Measurements from ENCODE around the gene PPP1CB. TPM values are rescaled to one million over a fixed set of nuclear protein-coding genes. Genes with fewer than 3 reads are reported as not detected.
"Not testable (repeated sequence)": the region's sequence is repeated elsewhere in the genome, so short reads cannot be mapped to it uniquely, and the experiment has no call there.

PPP1CB gene
- total RNA-seq, 4 donors from 2014 or later, result 141 to 315 (median 195) TPM

DNA sequence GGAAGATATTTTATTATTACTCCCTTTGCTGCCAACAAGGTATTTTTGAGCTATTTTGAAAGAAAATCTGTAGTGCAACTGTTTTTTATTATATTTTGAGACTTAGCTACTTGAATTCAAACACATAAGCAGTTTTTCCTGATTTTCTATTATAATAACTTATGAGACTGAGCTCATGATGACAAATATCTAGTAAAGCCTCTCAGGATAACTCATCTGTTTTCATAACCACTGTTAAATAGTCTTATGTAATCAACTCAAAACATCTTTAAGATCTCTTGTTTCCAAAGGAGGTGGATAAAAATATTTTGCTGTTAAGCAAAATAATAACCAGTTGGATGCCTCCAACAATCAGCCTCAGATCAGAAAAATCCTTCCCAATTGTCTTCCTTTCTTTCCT lies 21.9 kb upstream of the PPP1CB start:
- Histone ChIP-seq H3K9me3 (no peaks in the 10 kb centered on the region), H3K36me3 (no peaks in the 10 kb centered on the region), H3K4me1 (peaks cover 0 to 20% (median 0%) of the 10 kb centered on the region in 3 donors), H3K4me3 (no peak overlapping the region), H3K27ac (peak overlapping the region in 2 of 4 donors; percentile 57 to 70), H3K27me3 (no peaks in the 10 kb centered on the region)
- no peak for DNase-seq
- intact Hi-C loops (cut with DNase I), result no loop called here
- TF ChIP-seq, protein P1, sequence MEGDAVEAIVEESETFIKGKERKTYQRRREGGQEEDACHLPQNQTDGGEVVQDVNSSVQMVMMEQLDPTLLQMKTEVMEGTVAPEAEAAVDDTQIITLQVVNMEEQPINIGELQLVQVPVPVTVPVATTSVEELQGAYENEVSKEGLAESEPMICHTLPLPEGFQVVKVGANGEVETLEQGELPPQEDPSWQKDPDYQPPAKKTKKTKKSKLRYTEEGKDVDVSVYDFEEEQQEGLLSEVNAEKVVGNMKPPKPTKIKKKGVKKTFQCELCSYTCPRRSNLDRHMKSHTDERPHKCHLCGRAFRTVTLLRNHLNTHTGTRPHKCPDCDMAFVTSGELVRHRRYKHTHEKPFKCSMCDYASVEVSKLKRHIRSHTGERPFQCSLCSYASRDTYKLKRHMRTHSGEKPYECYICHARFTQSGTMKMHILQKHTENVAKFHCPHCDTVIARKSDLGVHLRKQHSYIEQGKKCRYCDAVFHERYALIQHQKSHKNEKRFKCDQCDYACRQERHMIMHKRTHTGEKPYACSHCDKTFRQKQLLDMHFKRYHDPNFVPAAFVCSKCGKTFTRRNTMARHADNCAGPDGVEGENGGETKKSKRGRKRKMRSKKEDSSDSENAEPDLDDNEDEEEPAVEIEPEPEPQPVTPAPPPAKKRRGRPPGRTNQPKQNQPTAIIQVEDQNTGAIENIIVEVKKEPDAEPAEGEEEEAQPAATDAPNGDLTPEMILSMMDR (IDR thresholded peaks at IDR 0.05), result no peak
- no peak for TF ChIP-seq POLR2A (IDR thresholded peaks at IDR 0.05)

DNA sequence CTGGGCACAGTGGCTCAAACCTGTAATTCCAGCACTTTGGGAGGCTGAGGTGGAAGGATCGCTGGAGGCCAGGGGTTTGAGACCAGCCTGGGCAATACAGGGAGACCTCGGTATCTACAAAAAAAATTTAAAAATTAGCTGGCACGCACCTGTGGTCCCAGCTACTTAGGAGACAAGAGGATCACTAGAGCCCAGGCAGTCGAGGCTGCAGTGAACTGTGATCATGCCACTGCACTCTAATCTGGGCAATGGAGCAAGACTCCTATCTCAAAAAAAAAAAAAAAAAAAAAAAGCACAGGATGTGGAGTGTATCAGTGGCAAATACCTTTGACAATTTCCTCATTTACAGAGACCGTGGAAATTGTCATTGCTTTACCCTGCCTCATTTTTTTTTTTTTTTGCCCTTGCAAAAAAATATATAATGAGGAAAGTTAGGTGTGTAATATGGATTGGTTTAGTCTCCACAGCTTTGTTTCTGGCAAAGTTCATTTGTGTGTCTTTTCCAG lies 20.9 kb upstream of the PPP1CB start:
- Histone ChIP-seq H3K4me3 (no peak overlapping the region), H3K4me1 (peaks cover 0 to 22% (median 0%) of the 10 kb centered on the region in 3 donors), H3K9me3 (no peaks in the 10 kb centered on the region), H3K27me3 (no peaks in the 10 kb centered on the region), H3K36me3 (no peaks in the 10 kb centered on the region), H3K27ac (peak overlapping the region in 1 of 4 donors; percentile 57)
- intact Hi-C loops (cut with DNase I), result no loop called here
- DNase-seq, result no peak
- 82 to 88% methylated on average over 5 of the region's 5 CpGs for WGBS, 2 donors
- TF ChIP-seq POLR2A (IDR thresholded peaks at IDR 0.05), result no peak
- TF ChIP-seq, protein P1 (IDR thresholded peaks at IDR 0.05), result no peak

DNA sequence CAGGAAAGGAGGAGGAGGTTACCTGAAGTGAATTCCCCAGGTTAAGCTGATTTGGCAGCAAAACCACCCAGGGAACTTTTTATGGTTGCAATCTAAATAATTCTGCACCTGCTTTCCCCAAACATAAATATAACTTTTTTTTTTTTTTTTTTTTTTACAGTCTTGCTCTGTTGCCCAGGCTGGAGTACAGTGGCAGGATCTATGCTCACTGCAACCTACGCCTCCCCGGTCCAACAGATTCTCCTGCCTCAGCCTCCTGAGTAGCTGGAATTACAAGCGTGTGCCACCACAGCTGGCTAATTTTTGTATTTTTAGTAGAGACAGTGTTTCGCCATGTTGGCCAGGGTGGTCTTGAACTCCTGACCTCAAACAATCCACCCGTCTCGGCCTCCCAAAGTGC lies 16.1 kb upstream of the PPP1CB start:
- TF ChIP-seq, protein P1 (IDR thresholded peaks at IDR 0.05), result no peak
- no peak for TF ChIP-seq POLR2A (IDR thresholded peaks at IDR 0.05)
- Histone ChIP-seq H3K4me1 (peaks cover 0 to 11% (median 0%) of the 10 kb centered on the region in 3 donors), H3K27ac (peak overlapping the region in 2 of 4 donors; percentile 15 to 49), H3K36me3 (no peaks in the 10 kb centered on the region), H3K9me3 (peaks cover 0 to 11% (median 0%) of the 10 kb centered on the region in 3 donors), H3K4me3 (no peak overlapping the region), H3K27me3 (no peaks in the 10 kb centered on the region)
- intact Hi-C loops (cut with DNase I), result no loop called here
- no peak for DNase-seq
- WGBS, 2 donors, result 75 to 78% methylated on average over 6 of the region's 6 CpGs

DNA sequence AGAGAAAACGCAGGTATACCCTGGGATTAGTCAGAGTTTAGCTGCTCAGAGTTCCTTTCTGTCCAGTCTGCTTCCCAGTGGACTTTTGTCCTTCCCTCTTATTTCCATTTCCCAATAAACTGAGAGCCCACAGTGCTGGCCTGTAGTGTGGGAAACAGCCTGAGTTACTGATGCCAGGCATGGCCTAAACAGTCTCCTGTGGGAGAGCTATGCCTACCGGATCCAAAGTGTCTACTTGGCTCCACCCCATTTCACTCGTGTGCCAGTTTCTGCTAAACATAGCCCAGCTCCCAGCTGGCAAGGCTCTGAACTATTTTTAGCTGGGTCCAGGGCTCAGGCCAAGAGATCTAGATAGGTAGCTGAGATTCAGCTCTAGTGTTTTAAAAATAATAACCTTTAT lies 15.6 kb upstream of the PPP1CB start:
- Histone ChIP-seq H3K4me1 (peaks cover 0 to 11% (median 0%) of the 10 kb centered on the region in 3 donors), H3K36me3 (no peaks in the 10 kb centered on the region), H3K9me3 (peaks cover 0 to 11% (median 0%) of the 10 kb centered on the region in 3 donors), H3K4me3 (no peak overlapping the region), H3K27me3 (no peaks in the 10 kb centered on the region), H3K27ac (peak overlapping the region in 3 of 4 donors; percentile 15 to 49 (median 22))
- intact Hi-C loops (cut with DNase I), result no loop called here
- 25 to 36% methylated on average over 2 to 3 of the region's 3 CpGs for WGBS, 2 donors
- TF ChIP-seq, protein P1 (IDR thresholded peaks at IDR 0.05), result no peak
- TF ChIP-seq POLR2A (IDR thresholded peaks at IDR 0.05), result no peak
- no peak for DNase-seq

DNA sequence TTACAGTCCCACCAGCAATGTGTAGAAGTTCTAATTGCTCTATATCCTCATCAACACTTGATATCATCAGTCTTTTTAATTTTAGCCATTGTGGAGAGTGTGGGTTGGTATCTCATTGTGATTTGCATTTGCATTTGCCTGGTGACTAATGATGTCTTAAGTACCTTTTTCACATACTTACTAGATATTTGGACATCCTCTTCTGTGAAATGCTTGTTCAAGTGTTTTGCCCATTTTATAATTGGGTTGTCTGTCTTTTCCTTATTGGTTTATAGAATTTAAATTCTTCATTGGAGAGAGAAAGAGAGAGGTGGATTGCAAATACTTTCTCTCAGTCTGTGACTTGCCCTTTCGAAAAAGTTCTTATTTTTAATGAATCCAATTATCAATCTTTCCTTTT lies 14.0 kb upstream of the PPP1CB start:
- intact Hi-C loops (cut with DNase I), result no loop called here
- no peak for DNase-seq
- Histone ChIP-seq H3K27me3 (no peaks in the 10 kb centered on the region), H3K4me1 (peaks cover 0 to 23% (median 0%) of the 10 kb centered on the region in 3 donors), H3K27ac (no peak overlapping the region), H3K36me3 (no peaks in the 10 kb centered on the region), H3K4me3 (no peak overlapping the region), H3K9me3 (peaks cover 0 to 11% (median 0%) of the 10 kb centered on the region in 3 donors)
- TF ChIP-seq, protein P1 (IDR thresholded peaks at IDR 0.05), result no peak
- no peak for TF ChIP-seq POLR2A (IDR thresholded peaks at IDR 0.05)
- 100% methylated on average over 1 of the region's 1 CpG for WGBS, 2 donors

DNA sequence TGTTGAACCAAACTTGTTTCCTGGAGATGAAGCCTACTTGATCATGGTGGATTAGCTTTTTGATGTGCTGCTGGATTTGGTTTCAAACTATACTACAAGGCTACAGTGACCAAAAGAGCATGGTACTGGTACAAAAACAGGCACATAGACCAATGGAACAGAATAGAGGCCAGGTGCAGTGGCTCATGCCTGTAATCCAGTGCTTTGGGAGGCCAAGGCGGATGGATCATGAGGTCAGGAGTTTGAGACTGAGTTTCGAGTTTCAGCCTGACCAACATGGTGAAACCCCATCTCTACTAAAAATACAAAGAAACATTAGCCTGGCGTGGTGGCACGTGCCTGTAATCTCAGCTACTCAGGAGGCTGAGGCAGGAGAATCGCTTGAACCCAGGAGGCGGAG lies 9.0 kb upstream of the PPP1CB start:
- H3K4me1 ChIP-seq, result peaks cover 0 to 12% (median 0%) of the 10 kb centered on the region in 3 donors
- intact Hi-C loops (cut with DNase I); DNase-seq; H3K9me3 ChIP-seq; H3K27ac ChIP-seq; H3K4me3 ChIP-seq; H3K36me3 ChIP-seq; H3K27me3 ChIP-seq: not testable (repeated sequence)
- 87 to 96% methylated on average over 6 of the region's 6 CpGs for WGBS, 2 donors

Measured in esophagus squamous epithelium (tissue), 5 donors.